H9 (cell line): ENCODE results near the gene BSG. TPM values are rescaled to one million over a fixed set of nuclear protein-coding genes. Genes with fewer than 3 reads are reported as not detected.

Experiments used
- DNase-seq: peaks from one replicate; pipeline ENCODE4 v3.0.0-alpha.2; 2017
- H2AFZ ChIP-seq: one replicate; pipeline ENCODE4 v1.6.1; 2013; ENCODE audit warnings: mild to moderate bottlenecking, low read length, control low read depth, moderate library complexity
- H2AK5ac ChIP-seq: 2 replicates; pipeline ENCODE4 v1.6.1; 2013; ENCODE audit warnings: low read length, control low read depth, mixed read lengths; ENCODE audit not compliant: insufficient read length
- H2BK120ac ChIP-seq: one replicate; pipeline ENCODE4 v1.6.1; 2013; ENCODE audit warnings: low read depth, mild to moderate bottlenecking, low read length, control low read depth, inconsistent platforms; ENCODE audit not compliant: poor library complexity, severe bottlenecking
- H2BK12ac ChIP-seq: 2 replicates; pipeline ENCODE4 v1.6.1; 2013; ENCODE audit warnings: low read length, control low read depth, mixed read lengths, low read depth; ENCODE audit not compliant: insufficient read length
- H2BK15ac ChIP-seq: 2 replicates; pipeline ENCODE4 v1.6.1; 2013; ENCODE audit warnings: low read depth, low read length, control low read depth
- H2BK20ac ChIP-seq: one replicate; pipeline ENCODE4 v1.6.1; 2013; ENCODE audit warnings: low read depth, mild to moderate bottlenecking, low read length, control low read depth, inconsistent platforms; ENCODE audit not compliant: poor library complexity, severe bottlenecking
- H2BK5ac ChIP-seq: 2 replicates; pipeline ENCODE4 v1.6.1; 2013; ENCODE audit warnings: low read length, control low read depth, mixed read lengths; ENCODE audit not compliant: insufficient read length
- H3K14ac ChIP-seq: 2 replicates; pipeline ENCODE4 v1.6.1; 2013; ENCODE audit warnings: low read length, control low read depth; ENCODE audit not compliant: insufficient read depth
- H3K18ac ChIP-seq: 2 replicates; pipeline ENCODE4 v1.6.1; 2013; ENCODE audit warnings: low read depth, mild to moderate bottlenecking, mixed read lengths, low read length, control low read depth; ENCODE audit not compliant: insufficient read length
- H3K23ac ChIP-seq: 2 replicates; pipeline ENCODE4 v1.6.1; 2013; ENCODE audit warnings: low read length, control low read depth, mixed read lengths, low read depth; ENCODE audit not compliant: insufficient read length
- H3K23me2 ChIP-seq: 2 replicates; pipeline ENCODE4 v1.6.1; 2013; ENCODE audit warnings: low read depth, mild to moderate bottlenecking, mixed read lengths, low read length, control low read depth; ENCODE audit not compliant: insufficient read length, poor library complexity, severe bottlenecking
- H3K27ac ChIP-seq: 2 replicates; pipeline ENCODE4 v1.5.1; 2013; ENCODE audit warnings: low read length, control low read depth, mixed read lengths, low read depth; ENCODE audit not compliant: insufficient read length
- H3K27me3 ChIP-seq: 2 replicates; pipeline ENCODE4 v1.6.1; 2013; ENCODE audit warnings: low read length, control low read depth, inconsistent platforms; ENCODE audit not compliant: insufficient read depth
- H3K4ac ChIP-seq: 2 replicates; pipeline ENCODE4 v1.6.1; 2013; ENCODE audit warnings: low read depth, mild to moderate bottlenecking, control low read depth, inconsistent platforms, low read length, moderate library complexity
- H3K4me1 ChIP-seq: 2 replicates; pipeline ENCODE4 v1.6.1; 2013; ENCODE audit warnings: low read length, control low read depth, inconsistent platforms; ENCODE audit not compliant: insufficient read depth
- H3K4me2 ChIP-seq: 2 replicates; pipeline ENCODE4 v1.6.1; 2013; ENCODE audit warnings: low read length, control low read depth, mixed read lengths; ENCODE audit not compliant: insufficient read length, insufficient read depth
- H3K56ac ChIP-seq: 2 replicates; pipeline ENCODE4 v1.6.1; 2013; ENCODE audit warnings: low read depth, mild to moderate bottlenecking, mixed read lengths, low read length, control low read depth; ENCODE audit not compliant: insufficient read length
- H3K79me1 ChIP-seq: 2 replicates; pipeline ENCODE4 v1.6.1; 2013; ENCODE audit warnings: low read depth, mild to moderate bottlenecking, moderate library complexity, low read length, control low read depth, inconsistent platforms; ENCODE audit not compliant: insufficient read depth, poor library complexity, severe bottlenecking
- H3K79me2 ChIP-seq: 2 replicates; pipeline ENCODE4 v1.6.1; 2013; ENCODE audit warnings: low read length, control low read depth, inconsistent platforms; ENCODE audit not compliant: insufficient read depth
- H3K9ac ChIP-seq: 2 replicates; pipeline ENCODE4 v1.6.1; 2013; ENCODE audit warnings: low read length, control low read depth, mixed read lengths; ENCODE audit not compliant: insufficient read length; ENCODE audit errors: extremely low read depth
- H3K9me3 ChIP-seq: one replicate; pipeline ENCODE4 v1.6.1; 2013; ENCODE audit warnings: low read depth, low read length, inconsistent platforms; ENCODE audit not compliant: control insufficient read depth
- H3T11ph ChIP-seq: one replicate; pipeline ENCODE4 v1.6.1; 2013; ENCODE audit warnings: mild to moderate bottlenecking, low read length, control low read depth, inconsistent platforms
- H4K20me1 ChIP-seq: one replicate; pipeline ENCODE4 v1.6.1; 2013; ENCODE audit not compliant: control insufficient read depth, insufficient read length, insufficient read depth
- H4K5ac ChIP-seq: 2 replicates; pipeline ENCODE4 v1.6.1; 2013; ENCODE audit warnings: low read depth, mild to moderate bottlenecking, mixed read lengths, low read length, control low read depth; ENCODE audit not compliant: insufficient read length
- H4K8ac ChIP-seq: replicated peaks from 2 replicates; pipeline ENCODE4 v1.6.1; 2013; ENCODE audit warnings: low read length, control low read depth, mixed read lengths, low read depth; ENCODE audit not compliant: insufficient read length
- H4K91ac ChIP-seq: 2 replicates; pipeline ENCODE4 v1.6.1; 2013; ENCODE audit warnings: low read depth, mild to moderate bottlenecking, moderate library complexity, mixed read lengths, low read length, control low read depth; ENCODE audit not compliant: insufficient read length
- H3K27ac Mint-ChIP-seq, 3 experiments: 2 replicates in 2 of 3; 3 replicates in 1 of 3; pipeline ENCODE4 v1.8.0; 2020 to 2021; ENCODE audit warnings: mixed read lengths in 3 of 3, mild to moderate bottlenecking in 1 of 3, moderate library complexity in 1 of 3
- H3K27me3 Mint-ChIP-seq: 2 replicates; pipeline ENCODE4 v1.8.0; 2021; ENCODE audit warnings: low read depth, mild to moderate bottlenecking, moderate library complexity, mixed read lengths
- H3K36me3 Mint-ChIP-seq, 3 experiments: 2 replicates in 2 of 3; 3 replicates in 1 of 3; pipeline ENCODE4 v1.8.0; 2020 to 2021; ENCODE audit warnings: low read depth in 3 of 3, mixed read lengths in 3 of 3; ENCODE audit not compliant: insufficient read depth in 1 of 3
- H3K4me1 Mint-ChIP-seq, 2 experiments: 2 replicates each; pipeline ENCODE4 v1.8.0; 2020; ENCODE audit warnings: mixed read lengths in 2 of 2
- H3K4me3 Mint-ChIP-seq, 2 experiments: 2 replicates in 1 of 2; 3 replicates in 1 of 2; pipeline ENCODE4 v1.8.0; 2020 to 2021; ENCODE audit warnings: mild to moderate bottlenecking in 2 of 2, mixed read lengths in 2 of 2, moderate library complexity in 1 of 2
- H3K9me3 Mint-ChIP-seq, 2 experiments: 2 replicates in 1 of 2; 3 replicates in 1 of 2; pipeline ENCODE4 v1.8.0; 2020; ENCODE audit warnings: mild to moderate bottlenecking in 2 of 2, mixed read lengths in 2 of 2, moderate library complexity in 1 of 2
- WGBS: extraction: QIAGEN DNeasy Blood & Tissue Kit; methylation state at CpG from one replicate; pipeline ENCODE4 v1.1.7; 2013; ENCODE audit warnings: missing lambda C conversion rate, low lambda C conversion rate, mixed read lengths; ENCODE audit not compliant: insufficient read length; ENCODE audit errors: extremely low coverage; 5-methylcytosine and 5-hydroxymethylcytosine counted together
- total RNA-seq: library from RNA; stranded (reverse); gene quantifications from 2 replicates; pipeline ENCODE4 v1.2.1, GENCODE V29; 2021
- TF ChIP-seq, protein P1 (sequence below): fragments of 200-600 bp; sonication (generic); conservative IDR thresholded peaks from 3 replicates; pipeline ENCODE4 v1.8.0; 2021; ENCODE audit warnings: antibody characterized with exemption, mild to moderate bottlenecking

The BSG gene
- total RNA-seq, 1 experiment from 2014 or later = 715 TPM

DNA sequence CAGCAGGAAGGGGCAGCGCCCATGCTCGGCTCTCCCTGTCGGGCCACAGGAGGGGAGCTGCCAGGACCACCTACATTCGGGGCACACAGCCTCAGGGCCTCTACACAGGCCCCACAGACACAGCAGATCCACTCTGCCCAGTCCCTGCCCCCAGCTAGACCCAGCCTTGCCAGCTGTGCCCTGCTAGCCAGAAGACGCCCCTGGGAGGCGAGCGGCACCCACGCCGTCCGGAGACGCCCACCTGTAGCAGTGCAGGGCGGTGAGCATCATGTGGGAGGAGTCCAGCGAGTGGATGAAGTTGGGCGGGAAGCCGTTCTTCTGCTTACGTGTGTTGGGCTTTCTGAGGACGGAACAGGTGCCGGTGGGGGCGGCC is 45.8 kb downstream of the BSG start:
- Mint-ChIP-seq H3K27me3 (no peaks in the 10 kb centered on the region), H3K4me1 (no peaks in the 10 kb centered on the region), H3K27ac (no peak overlapping the region), H3K36me3 (peaks cover 21 to 55% (median 42%) of the 10 kb centered on the region in 3 experiments), H3K9me3 (no peaks in the 10 kb centered on the region), H3K4me3 (no peak overlapping the region)
- Histone ChIP-seq H3K23ac (no peak overlapping the region), H2BK5ac (no peak overlapping the region), H4K20me1 (no peaks in the 10 kb centered on the region), H3K4me1 (no peaks in the 10 kb centered on the region), H3K9me3 (no peaks in the 10 kb centered on the region), H3K27ac (no peak overlapping the region), H3K23me2 (no peaks in the 10 kb centered on the region), H4K5ac (no peak overlapping the region), H3K27me3 (no peaks in the 10 kb centered on the region), H3K79me2 (no peaks in the 10 kb centered on the region), H3T11ph (no peak overlapping the region), H2BK20ac (no peak overlapping the region), H4K8ac (no peak overlapping the region), H2AFZ (no peak overlapping the region), H4K91ac (no peak overlapping the region), H3K18ac (no peak overlapping the region), H3K4ac (no peak overlapping the region), H3K79me1 (no peaks in the 10 kb centered on the region), H3K4me2 (no peak overlapping the region), H2BK120ac (no peak overlapping the region), H2BK15ac (no peak overlapping the region), H3K56ac (no peak overlapping the region), H2AK5ac (no peak overlapping the region), H3K14ac (no peak overlapping the region), H3K9ac (no peak overlapping the region), H2BK12ac (no peak overlapping the region)
- TF ChIP-seq, protein P1, sequence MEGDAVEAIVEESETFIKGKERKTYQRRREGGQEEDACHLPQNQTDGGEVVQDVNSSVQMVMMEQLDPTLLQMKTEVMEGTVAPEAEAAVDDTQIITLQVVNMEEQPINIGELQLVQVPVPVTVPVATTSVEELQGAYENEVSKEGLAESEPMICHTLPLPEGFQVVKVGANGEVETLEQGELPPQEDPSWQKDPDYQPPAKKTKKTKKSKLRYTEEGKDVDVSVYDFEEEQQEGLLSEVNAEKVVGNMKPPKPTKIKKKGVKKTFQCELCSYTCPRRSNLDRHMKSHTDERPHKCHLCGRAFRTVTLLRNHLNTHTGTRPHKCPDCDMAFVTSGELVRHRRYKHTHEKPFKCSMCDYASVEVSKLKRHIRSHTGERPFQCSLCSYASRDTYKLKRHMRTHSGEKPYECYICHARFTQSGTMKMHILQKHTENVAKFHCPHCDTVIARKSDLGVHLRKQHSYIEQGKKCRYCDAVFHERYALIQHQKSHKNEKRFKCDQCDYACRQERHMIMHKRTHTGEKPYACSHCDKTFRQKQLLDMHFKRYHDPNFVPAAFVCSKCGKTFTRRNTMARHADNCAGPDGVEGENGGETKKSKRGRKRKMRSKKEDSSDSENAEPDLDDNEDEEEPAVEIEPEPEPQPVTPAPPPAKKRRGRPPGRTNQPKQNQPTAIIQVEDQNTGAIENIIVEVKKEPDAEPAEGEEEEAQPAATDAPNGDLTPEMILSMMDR = no peak
- WGBS = no CpG with 5 or more reads among the region's 19 CpGs
- no peak for DNase-seq
